K562 (cell line): Measurements from ENCODE around the gene RGN. TPM values are rescaled to one million over a fixed set of nuclear protein-coding genes. Genes with fewer than 3 reads are reported as not detected.

Source experiments
- SREBF1 ChIP-seq: fragments of 150-350 bp; IDR thresholded peaks from 2 replicates; pipeline ENCODE4 v1.6.1; 2014; ENCODE audit warnings: antibody characterized with exemption, low read depth, low read length, borderline replicate concordance
- ZNF431 ChIP-seq: sonication (generic); formaldehyde crosslinking; IDR thresholded peaks from 2 replicates; pipeline ENCODE4 v1.8.0; 2022; ENCODE audit warnings: mild to moderate bottlenecking, missing genetic modification reagents
- polyA plus RNA-seq, 8 experiments: library from polyadenylated mRNA; depleted of rRNA in 4 of 8; stranded (reverse) in 5 of 8; unstranded in 3 of 8; fragments of >200 nt; fragmentation: Nextera tagmentation in 2 of 8; fragmentation: Illumina TruSeq in 1 of 8; extraction: Ambion mirVana in 2 of 8; extraction: Trizol in 1 of 8; gene quantifications; 2 replicates each; pipeline versions ENCODE4 v1.2.1 to v1.2.3, GENCODE V29; 2011 to 2014; ENCODE audit warnings: inconsistent platforms in 1 of 8, missing spikeins in 1 of 8
- total RNA-seq, 7 experiments: library from RNA; depleted of rRNA in 6 of 7; stranded (reverse); fragments of >200 nt in 6 of 7; fragmentation: Illumina TruSeq in 2 of 7; extraction: Trizol in 2 of 7; gene quantifications; 2 replicates each; pipeline versions ENCODE4 v1.2.1 to v1.2.3, GENCODE V29; 2011 to 2021; ENCODE audit warnings: low replicate concordance in 1 of 7
- TF ChIP-seq, protein P1 (sequence below), 2 experiments: fragments of 450-650 bp; IDR thresholded peaks; 2 replicates each; pipeline ENCODE4 v1.6.1; 2016; ENCODE audit warnings: mild to moderate bottlenecking in 2 of 2, borderline replicate concordance in 1 of 2, low read depth in 1 of 2, moderate library complexity in 1 of 2

RGN gene
- total and polyA plus RNA-seq, 9 of the 15 experiments (the other 6 are each of a cell fraction or from before 2014, with no cell fraction given): not detected

DNA sequence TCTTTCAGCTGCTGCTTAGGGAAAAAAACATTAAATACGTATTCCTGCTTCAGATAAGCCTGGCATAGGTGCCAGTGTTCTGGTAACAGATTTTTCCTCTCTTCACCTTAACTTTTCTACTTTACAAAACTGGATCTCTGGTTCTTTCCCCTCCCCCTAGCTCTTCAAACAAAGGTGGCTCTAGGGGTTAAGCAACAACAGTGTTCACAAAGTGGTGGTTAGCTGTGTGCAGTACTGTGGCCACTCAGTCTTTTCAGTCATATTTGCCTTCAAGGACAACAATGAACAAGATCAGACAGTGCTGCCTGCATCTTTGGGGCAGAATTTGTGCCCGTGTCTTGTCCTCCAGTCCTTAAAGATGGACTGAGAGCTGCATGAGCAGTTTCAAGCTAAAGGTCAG, 15.1 kb upstream of the RGN start (continued):
- TF ChIP-seq, protein P1, sequence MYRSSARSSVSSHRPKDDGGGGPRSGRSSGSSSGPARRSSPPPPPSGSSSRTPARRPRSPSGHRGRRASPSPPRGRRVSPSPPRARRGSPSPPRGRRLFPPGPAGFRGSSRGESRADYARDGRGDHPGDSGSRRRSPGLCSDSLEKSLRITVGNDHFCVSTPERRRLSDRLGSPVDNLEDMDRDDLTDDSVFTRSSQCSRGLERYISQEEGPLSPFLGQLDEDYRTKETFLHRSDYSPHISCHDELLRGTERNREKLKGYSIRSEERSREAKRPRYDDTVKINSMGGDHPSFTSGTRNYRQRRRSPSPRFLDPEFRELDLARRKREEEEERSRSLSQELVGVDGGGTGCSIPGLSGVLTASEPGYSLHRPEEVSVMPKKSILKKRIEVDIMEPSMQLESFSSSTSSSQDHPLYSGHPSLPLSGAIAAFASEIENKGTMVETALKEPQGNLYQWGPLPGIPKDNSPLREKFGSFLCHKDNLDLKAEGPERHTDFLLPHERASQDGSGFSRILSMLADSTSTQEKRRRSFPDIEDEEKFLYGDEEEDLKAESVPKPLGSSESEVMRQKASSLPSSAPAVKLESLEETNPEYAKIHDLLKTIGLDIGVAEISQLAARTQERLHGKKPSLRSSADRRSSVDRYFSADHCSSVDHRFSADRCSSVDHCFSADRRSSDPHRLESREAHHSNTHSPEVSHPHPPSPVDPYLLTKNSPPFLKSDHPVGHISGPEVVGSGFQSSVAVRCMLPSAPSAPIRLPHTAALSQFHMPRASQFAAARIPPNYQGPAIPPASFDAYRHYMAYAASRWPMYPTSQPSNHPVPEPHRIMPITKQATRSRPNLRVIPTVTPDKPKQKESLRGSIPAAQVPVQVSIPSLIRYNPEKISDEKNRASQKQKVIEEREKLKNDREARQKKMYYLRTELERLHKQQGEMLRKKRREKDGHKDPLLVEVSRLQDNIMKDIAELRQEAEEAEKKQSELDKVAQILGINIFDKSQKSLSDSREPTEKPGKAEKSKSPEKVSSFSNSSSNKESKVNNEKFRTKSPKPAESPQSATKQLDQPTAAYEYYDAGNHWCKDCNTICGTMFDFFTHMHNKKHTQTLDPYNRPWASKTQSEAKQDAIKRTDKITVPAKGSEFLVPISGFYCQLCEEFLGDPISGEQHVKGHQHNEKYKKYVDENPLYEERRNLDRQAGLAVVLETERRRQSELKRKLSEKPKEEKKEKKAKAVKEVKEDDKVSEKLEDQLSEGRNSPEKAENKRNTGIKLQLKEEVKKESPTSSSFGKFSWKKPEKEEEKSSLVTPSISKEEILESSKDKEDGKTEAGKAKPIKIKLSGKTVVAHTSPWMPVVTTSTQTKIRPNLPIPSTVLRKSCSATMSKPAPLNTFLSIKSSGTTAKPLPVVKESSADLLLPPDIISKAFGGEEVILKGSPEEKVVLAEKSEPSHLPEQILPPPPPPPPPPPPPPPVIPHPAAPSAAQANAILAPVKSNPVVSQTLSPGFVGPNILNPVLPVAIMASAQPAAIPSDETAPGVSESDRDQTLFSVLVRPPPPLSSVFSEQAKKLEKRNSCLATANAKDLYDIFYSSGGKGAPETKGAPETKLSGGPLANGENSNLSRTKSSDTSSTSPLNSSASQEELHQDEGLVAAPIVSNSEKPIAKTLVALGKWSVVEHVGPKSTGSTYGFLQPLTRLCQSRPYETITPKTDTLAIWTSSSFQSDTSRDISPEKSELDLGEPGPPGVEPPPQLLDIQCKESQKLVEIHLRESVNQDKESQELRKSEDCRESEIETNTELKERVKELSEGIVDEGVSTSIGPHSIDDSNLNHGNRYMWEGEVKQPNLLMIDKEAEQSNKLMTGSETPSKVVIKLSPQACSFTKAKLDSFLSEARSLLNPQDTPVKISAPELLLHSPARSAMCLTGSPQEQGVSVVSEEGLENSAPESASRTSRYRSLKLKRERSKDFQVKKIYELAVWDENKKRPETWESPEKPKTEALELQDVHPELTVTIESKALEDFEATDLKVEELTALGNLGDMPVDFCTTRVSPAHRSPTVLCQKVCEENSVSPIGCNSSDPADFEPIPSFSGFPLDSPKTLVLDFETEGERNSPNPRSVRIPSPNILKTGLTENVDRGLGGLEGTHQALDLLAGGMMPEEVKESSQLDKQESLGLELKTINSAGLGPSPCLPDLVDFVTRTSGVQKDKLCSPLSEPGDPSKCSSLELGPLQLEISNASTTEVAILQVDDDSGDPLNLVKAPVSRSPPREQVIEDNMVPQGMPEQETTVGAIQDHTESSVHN (IDR thresholded peaks at IDR 0.05; ENCODE audit: borderline replicate concordance in 1 of 2, low read depth in 1 of 2): no peak
- no peak for TF ChIP-seq SREBF1
- TF ChIP-seq ZNF431 (CRISPR knock-in tag): no peak
